ENCODE data around the gene FRY.

Gene FRY

DNA sequence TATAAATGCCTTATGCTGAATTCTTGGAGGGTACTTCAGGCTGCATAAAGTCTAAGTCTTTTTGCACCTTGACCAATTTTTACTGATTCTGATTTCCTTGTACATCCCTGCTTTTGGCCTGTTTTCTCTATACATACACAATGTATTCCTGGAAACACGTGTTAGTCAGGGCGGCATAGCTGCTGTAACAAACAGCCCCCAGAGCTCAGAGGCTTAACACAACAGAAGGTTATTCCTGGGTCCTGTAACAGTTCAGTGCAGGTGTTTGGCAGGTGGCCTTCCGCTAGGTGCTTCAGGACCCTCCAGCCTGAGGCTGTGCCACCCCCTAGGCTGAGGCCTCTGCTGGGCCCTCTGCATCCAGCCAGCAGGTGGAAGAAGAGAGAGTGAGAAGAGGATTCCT lies 200.7 kb downstream of the FRY start:
- TF ChIP-seq TEAD4 (IDR thresholded peaks at IDR 0.05) (no peak), ZBTB7A (IDR thresholded peaks at IDR 0.05; ENCODE audit: low read depth) (no peak), YY1 (IDR thresholded peaks at IDR 0.05; ENCODE audit: low read depth) (no peak), RAD21 (IDR thresholded peaks at IDR 0.05; ENCODE audit: low read depth) (no peak), EGR1 (IDR thresholded peaks at IDR 0.05) (no peak), CREB1 (IDR thresholded peaks at IDR 0.05; ENCODE audit: low read depth) (no peak), EP300 (IDR thresholded peaks at IDR 0.05; ENCODE audit: borderline replicate concordance) (no peak), TCF12 (IDR thresholded peaks at IDR 0.05; ENCODE audit: low read depth) (no peak), TAF1 (IDR thresholded peaks at IDR 0.05; ENCODE audit: low read depth) (no peak), CEBPB (IDR thresholded peaks at IDR 0.05) (no peak), NFIC (IDR thresholded peaks at IDR 0.05) (no peak), FOXM1 (IDR thresholded peaks at IDR 0.05; ENCODE audit: borderline replicate concordance, low read depth) (no peak)
- TF ChIP-seq, protein P1, sequence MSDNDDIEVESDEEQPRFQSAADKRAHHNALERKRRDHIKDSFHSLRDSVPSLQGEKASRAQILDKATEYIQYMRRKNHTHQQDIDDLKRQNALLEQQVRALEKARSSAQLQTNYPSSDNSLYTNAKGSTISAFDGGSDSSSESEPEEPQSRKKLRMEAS (IDR thresholded peaks at IDR 0.05): no peak
- TF ChIP-seq, protein P2, sequence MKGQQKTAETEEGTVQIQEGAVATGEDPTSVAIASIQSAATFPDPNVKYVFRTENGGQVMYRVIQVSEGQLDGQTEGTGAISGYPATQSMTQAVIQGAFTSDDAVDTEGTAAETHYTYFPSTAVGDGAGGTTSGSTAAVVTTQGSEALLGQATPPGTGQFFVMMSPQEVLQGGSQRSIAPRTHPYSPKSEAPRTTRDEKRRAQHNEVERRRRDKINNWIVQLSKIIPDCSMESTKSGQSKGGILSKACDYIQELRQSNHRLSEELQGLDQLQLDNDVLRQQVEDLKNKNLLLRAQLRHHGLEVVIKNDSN (IDR thresholded peaks at IDR 0.05): no peak

DNA sequence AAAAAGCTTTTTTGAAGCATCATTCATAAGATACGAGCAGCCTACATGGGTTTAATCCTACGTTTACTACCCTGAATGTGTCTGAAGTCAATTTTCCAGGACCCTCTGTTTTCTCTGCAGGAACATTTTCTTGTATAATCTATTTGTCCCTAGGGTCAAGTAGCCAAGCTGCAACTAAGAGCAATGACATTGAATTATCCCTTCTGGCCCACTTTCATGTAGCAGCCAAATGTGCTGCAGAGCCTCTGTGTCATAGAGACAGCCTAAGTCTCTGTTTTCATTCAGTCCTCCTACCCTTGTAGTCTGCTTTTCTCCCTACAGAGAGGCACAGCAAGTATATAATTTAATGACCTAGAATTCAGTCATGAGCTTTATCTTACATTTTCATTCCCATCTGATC lies 201.5 kb downstream of the FRY start:
- no peak for TF ChIP-seq TAF1 (IDR thresholded peaks at IDR 0.05; ENCODE audit: low read depth)
- TF ChIP-seq TCF12 (IDR thresholded peaks at IDR 0.05; ENCODE audit: low read depth): no peak
- TF ChIP-seq, protein P3, sequence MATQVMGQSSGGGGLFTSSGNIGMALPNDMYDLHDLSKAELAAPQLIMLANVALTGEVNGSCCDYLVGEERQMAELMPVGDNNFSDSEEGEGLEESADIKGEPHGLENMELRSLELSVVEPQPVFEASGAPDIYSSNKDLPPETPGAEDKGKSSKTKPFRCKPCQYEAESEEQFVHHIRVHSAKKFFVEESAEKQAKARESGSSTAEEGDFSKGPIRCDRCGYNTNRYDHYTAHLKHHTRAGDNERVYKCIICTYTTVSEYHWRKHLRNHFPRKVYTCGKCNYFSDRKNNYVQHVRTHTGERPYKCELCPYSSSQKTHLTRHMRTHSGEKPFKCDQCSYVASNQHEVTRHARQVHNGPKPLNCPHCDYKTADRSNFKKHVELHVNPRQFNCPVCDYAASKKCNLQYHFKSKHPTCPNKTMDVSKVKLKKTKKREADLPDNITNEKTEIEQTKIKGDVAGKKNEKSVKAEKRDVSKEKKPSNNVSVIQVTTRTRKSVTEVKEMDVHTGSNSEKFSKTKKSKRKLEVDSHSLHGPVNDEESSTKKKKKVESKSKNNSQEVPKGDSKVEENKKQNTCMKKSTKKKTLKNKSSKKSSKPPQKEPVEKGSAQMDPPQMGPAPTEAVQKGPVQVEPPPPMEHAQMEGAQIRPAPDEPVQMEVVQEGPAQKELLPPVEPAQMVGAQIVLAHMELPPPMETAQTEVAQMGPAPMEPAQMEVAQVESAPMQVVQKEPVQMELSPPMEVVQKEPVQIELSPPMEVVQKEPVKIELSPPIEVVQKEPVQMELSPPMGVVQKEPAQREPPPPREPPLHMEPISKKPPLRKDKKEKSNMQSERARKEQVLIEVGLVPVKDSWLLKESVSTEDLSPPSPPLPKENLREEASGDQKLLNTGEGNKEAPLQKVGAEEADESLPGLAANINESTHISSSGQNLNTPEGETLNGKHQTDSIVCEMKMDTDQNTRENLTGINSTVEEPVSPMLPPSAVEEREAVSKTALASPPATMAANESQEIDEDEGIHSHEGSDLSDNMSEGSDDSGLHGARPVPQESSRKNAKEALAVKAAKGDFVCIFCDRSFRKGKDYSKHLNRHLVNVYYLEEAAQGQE (IDR thresholded peaks at IDR 0.05; ENCODE audit: low read depth): no peak
- TF ChIP-seq CREB1 (IDR thresholded peaks at IDR 0.05; ENCODE audit: low read depth): no peak

GRCh38 chr13:32234914-32235313 lies 203.3 kb downstream of the FRY start:
- TF ChIP-seq, protein P2 (IDR thresholded peaks at IDR 0.05): no peak
- TF ChIP-seq CEBPB (IDR thresholded peaks at IDR 0.05) (no peak), EGR1 (IDR thresholded peaks at IDR 0.05) (no peak), TCF12 (IDR thresholded peaks at IDR 0.05; ENCODE audit: low read depth) (no peak), NFIC (IDR thresholded peaks at IDR 0.05) (no peak), RAD21 (IDR thresholded peaks at IDR 0.05; ENCODE audit: low read depth) (no peak), TEAD4 (IDR thresholded peaks at IDR 0.05) (no peak), EP300 (IDR thresholded peaks at IDR 0.05; ENCODE audit: borderline replicate concordance) (no peak), FOXM1 (IDR thresholded peaks at IDR 0.05; ENCODE audit: borderline replicate concordance, low read depth) (no peak), YY1 (IDR thresholded peaks at IDR 0.05; ENCODE audit: low read depth) (no peak), ZBTB7A (IDR thresholded peaks at IDR 0.05; ENCODE audit: low read depth) (no peak), CREB1 (IDR thresholded peaks at IDR 0.05; ENCODE audit: low read depth) (no peak), TAF1 (IDR thresholded peaks at IDR 0.05; ENCODE audit: low read depth) (no peak)
- TF ChIP-seq, protein P1 (IDR thresholded peaks at IDR 0.05): no peak
- TF ChIP-seq, protein P3 (IDR thresholded peaks at IDR 0.05; ENCODE audit: low read depth): no peak

DNA sequence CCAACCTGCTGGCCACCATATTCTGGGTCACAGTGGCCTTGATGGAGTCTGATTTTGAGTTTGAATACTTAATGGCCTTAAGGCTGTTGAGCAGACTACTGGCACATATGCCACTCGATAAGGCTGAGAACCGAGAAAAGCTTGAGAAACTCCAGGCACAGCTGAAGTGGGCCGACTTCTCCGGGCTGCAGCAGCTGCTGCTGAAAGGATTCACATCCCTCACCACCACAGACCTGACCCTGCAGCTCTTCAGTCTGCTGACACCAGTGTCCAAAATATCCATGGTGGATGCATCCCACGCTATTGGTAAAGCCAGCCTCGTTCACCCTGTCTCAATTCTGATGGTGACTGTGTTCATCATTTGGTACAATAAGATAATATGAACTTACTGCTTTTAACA lies 206.1 kb downstream of the FRY start:
- no peak for TF ChIP-seq TEAD4 (IDR thresholded peaks at IDR 0.05)

GRCh38 chr13:32243695-32244094 lies 212.1 kb downstream of the FRY start:
- TF ChIP-seq EGR1 (IDR thresholded peaks at IDR 0.05) (no peak), EP300 (IDR thresholded peaks at IDR 0.05; ENCODE audit: borderline replicate concordance) (no peak), TAF1 (IDR thresholded peaks at IDR 0.05; ENCODE audit: low read depth) (no peak), TEAD4 (IDR thresholded peaks at IDR 0.05) (no peak)

- TF ChIP-seq CEBPB (IDR thresholded peaks at IDR 0.05) (no peak), ZBTB7A (IDR thresholded peaks at IDR 0.05; ENCODE audit: low read depth) (no peak)
Measured at GRCh38 chr13:32245555-32245954, 214.0 kb downstream of the FRY start.

DNA sequence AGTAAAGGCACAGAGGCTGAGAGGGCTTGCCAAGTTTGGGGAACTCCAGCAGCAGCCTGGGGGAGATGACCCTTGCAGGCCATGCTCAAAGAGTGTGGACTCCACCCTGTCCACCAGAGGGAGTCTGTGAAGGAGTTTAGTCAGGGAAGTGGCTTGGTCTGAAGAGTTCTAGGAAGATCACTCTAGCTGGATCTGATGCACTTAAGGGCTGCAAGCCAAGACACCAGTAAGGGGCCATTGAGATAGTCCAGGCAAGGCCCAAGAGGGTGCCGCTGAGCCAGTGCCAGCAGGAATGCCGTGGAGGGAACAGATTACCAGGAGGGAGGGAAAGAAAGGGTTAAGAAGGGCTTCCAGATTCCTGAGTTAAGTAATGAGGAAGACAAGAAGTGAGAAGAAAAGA lies 214.9 kb downstream of the FRY start:
- TF ChIP-seq TEAD4 (IDR thresholded peaks at IDR 0.05): no peak
- peak; percentile 67 for TF ChIP-seq RAD21 (IDR thresholded peaks at IDR 0.05; ENCODE audit: low read depth)
